ENCODE data around the gene LYG1.
A peak's percentile ranks its signal among the peaks of the same experiment; 100 is the strongest.
"Not testable (repeated sequence)": the region's sequence is repeated elsewhere in the genome, so short reads cannot be mapped to it uniquely, and the experiment has no call there.

Gene LYG1

DNA sequence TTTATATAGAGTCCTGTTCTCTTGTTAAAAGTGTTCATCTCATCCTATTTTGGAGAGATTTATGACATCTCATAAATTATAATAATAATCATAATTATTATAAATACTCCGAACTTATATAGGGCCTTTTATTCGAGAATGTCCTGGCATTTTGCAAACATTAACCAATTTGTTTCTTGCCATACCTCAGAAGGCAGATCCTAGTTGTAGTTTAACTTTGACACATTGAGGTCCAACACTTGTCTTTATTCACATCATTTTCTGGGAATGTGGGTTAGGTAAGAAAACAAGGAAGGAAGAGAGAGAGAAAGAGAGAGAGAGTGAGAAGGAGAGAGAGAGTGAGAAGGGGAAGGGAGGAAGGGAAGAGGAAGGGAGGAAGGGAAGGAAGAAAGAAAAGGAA, at the start of gene LYG1:
LYG1 (minus strand) TSS at position 101 of the 400 bp plus-strand sequence. CDS start 5,527 bp downstream, outside the sequence.
- not testable (repeated sequence) for H3K4me3 ChIP-seq; DNase-seq (ENCODE audit: low spot score); H3K27ac ChIP-seq

DNA sequence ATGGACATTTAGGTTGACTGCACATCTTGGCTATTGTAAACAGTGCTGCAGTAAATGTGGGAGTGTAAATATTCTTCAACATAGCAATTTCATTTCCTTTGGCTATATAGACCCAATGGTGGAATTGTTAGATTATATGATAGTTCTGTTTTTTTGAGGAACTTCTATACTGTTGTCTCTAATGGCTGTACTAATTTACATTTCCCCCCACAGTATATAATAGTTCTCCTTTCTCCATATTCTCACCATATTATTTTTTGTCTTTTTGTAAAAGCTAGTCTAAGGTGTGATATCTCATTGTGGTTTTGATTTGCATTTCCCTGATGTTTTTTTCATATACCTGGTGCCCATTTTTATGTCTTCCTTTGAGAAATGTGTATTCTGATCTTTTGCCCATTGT, 49.2 kb upstream of the LYG1 start:
- TF ChIP-seq, protein P1, sequence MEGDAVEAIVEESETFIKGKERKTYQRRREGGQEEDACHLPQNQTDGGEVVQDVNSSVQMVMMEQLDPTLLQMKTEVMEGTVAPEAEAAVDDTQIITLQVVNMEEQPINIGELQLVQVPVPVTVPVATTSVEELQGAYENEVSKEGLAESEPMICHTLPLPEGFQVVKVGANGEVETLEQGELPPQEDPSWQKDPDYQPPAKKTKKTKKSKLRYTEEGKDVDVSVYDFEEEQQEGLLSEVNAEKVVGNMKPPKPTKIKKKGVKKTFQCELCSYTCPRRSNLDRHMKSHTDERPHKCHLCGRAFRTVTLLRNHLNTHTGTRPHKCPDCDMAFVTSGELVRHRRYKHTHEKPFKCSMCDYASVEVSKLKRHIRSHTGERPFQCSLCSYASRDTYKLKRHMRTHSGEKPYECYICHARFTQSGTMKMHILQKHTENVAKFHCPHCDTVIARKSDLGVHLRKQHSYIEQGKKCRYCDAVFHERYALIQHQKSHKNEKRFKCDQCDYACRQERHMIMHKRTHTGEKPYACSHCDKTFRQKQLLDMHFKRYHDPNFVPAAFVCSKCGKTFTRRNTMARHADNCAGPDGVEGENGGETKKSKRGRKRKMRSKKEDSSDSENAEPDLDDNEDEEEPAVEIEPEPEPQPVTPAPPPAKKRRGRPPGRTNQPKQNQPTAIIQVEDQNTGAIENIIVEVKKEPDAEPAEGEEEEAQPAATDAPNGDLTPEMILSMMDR (IDR thresholded peaks at IDR 0.05) = no peak
- no peak for DNase-seq (ENCODE audit: low spot score)

DNA sequence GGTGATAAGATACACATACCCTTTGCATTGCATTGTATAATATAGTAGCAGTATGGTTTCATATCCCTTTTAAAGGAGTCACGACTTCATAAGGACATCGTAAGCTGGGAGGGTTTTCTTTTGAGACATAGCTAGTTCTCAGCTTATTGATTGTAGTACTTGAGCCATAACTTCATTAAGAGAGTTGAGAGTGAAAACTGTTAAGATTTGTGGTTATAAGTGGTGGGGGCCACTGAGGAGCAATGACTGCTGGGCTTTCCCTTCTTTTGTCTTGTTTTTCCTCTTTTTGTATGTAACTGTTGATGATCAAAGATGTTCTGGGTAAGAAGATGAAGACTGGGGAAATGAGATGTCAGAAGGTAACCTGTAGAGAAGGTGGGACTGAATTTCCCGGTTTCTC, 47.2 kb upstream of the LYG1 start:
- TF ChIP-seq, protein P1 (IDR thresholded peaks at IDR 0.05) = no peak
- H3K27ac ChIP-seq = no peak overlapping the region
- H3K4me3 ChIP-seq = no peak overlapping the region
- DNase-seq (ENCODE audit: low spot score) = no peak

More for the DNA sequence above, 49.2 kb upstream of the LYG1 start:
- Histone ChIP-seq H3K4me3 (no peak overlapping the region), H3K27ac (no peak overlapping the region)

DNA sequence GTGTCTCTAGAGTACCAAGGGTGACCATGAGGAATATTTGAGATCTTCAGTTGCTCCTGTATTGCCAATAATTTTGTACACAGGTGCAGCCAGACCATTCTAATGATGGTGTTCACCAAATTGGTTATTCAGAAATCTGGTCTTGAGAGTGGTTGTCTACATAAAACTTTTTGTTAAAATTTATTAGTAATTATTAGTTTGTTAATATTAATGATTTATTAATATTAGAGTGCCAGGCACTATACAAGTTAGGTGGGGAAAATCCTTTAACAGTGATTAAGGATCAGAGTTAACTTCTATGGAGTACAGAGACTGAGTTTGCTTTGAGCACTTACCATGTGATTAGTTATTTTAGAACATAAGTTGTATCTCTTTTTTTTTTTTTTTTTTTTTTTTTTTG, 45.2 kb upstream of the LYG1 start:
- no peak overlapping the region for H3K4me3 ChIP-seq
- TF ChIP-seq, protein P1 (IDR thresholded peaks at IDR 0.05) = no peak
- DNase-seq (ENCODE audit: low spot score) = no peak
- H3K27ac ChIP-seq = no peak overlapping the region

DNA sequence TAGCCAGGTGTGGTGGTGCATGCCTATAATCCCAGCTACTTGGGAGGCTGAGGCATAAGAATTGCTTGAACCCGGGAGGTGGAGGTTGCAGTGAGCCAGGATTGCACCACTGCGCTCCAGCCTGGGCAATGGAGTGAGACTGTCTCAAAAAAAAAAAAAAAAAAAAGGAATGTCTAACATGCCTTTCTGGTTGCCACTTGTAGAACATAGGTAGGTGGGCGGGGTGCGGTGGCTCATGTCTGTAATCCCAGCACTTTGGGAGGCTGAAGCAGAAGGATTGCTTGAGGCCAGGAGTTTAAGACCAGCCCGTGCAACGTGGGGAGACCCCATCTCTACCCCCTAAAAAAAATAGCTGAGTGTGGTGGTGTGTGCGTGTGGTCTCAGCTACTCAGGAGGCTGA, 44.4 kb upstream of the LYG1 start:
- H3K27ac ChIP-seq; DNase-seq (ENCODE audit: low spot score); H3K4me3 ChIP-seq: not testable (repeated sequence)

DNA sequence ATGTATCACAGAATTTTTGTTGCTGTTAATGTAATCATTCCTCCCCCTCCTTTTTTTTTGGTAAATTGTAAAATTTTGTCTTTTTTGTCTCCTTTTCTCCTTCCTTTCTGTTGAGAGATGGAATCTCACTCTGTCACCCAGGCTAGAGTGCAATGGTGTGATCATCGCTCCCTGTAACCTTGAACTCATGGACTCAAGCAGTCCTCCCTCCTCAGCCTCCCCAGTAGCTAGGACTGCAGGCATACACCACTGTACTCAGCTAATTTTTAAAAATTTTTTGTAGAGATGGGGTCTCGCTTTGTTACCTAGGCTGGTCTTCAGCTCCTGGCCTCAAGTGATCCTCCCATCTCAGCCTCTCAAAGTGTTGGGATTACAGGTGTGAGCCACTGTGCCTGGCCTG, 41.5 kb upstream of the LYG1 start:
- TF ChIP-seq, protein P1 (IDR thresholded peaks at IDR 0.05) = no peak
- no peak overlapping the region for H3K4me3 ChIP-seq
- no peak overlapping the region for H3K27ac ChIP-seq
- no peak for DNase-seq (ENCODE audit: low spot score)

DNA sequence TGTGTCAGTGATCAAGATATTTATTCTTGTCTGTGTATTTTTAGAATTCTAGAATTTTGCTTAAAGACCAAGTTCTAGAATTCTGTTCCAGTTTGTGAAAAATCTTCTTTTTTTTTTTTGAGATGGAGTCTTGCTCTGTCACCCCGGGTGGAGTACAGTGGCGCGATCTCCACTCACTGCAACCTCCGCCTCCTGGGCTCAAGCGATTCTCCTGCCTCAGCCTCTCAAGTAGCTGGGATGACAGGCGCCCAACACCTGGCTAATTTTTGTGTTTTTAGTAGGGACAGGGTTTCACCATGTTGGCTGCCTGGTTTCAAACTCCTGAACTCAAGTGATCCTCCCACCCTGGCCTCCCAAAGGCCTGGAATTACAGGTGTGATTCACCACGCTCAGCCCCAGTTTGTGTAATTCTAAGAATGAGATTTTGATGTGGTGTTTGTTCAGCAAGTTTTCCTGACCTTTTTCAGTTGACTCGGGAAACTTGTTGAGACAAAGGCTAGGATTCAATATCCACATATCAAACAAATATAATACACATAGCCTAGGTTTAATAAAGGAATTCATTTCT, 39.8 kb upstream of the LYG1 start:
- DNase-seq (ENCODE audit: low spot score) = no peak
- Histone ChIP-seq H3K4me3 (no peak overlapping the region), H3K27ac (no peak overlapping the region)
- TF ChIP-seq, protein P1 (IDR thresholded peaks at IDR 0.05) = no peak

DNA sequence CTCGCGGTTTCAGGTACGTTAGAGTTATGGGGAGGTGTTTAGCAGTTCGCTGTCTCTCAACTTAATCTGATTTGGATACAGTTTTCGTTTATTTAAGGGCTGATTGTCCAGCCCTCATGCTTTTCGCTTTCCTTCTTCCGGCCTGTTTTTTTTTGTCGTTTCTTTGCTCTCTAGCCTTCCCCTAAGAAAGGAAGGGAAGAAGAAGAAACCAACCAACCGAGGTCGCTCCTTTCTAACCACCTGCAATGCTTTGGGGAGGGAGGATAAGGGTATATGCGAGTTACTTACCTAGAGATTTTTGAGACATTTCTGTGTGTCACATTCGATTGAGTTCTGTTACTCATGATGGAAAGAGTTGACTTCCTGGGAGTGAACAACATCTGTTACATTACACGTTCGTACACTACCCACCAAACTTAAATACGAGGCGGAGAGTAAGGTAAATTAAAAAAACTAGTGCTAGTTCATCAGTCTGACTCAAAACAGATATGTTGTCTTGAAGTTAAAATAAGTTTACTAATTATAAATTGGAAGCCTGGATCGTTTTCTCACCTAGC, 37.1 kb upstream of the LYG1 start:
- Histone ChIP-seq H3K4me3 (peak overlapping the region; percentile 87), H3K27ac (peak overlapping the region; percentile 85 to 88)
- TF ChIP-seq, protein P1 (IDR thresholded peaks at IDR 0.05) = no peak
- DNase-seq (ENCODE audit: low spot score) = no peak
